AG04449 (cell line): Measurements from ENCODE around the gene COL13A1.

Experiments
- CTCF ChIA-PET: fragments of 350-600 bp; formaldehyde crosslinking; extraction: SDS; loops from one replicate; lab custom pipeline; 2021; ENCODE audit warnings: antibody characterized with exemption; lab: Yijun Ruan, JAX
- POLR2A ChIA-PET: fragments of 400-600, 350-600 bp; formaldehyde crosslinking; extraction: SDS; loops from one replicate; lab custom pipeline; 2020; ENCODE audit warnings: antibody characterized with exemption, inconsistent platforms; lab: Yijun Ruan, JAX
- DNase-seq: peaks from one replicate; pipeline ENCODE4 v3.0.0-alpha.2; 2010; ENCODE audit warnings: low read depth, low spot score
- H3K4me3 ChIP-seq: 2 replicates; pipeline ENCODE4 v1.5.1; 2011; ENCODE audit warnings: low read depth, mild to moderate bottlenecking, control low read depth, low read length
- TF ChIP-seq, protein P1 (sequence below): IDR thresholded peaks from one replicate; pipeline ENCODE4 v1.5.1; 2011; ENCODE audit warnings: mild to moderate bottlenecking, moderate library complexity, low read length, control low read depth, inconsistent platforms; ENCODE audit not compliant: insufficient read depth; ENCODE audit errors: missing control alignments

Gene COL13A1

DNA sequence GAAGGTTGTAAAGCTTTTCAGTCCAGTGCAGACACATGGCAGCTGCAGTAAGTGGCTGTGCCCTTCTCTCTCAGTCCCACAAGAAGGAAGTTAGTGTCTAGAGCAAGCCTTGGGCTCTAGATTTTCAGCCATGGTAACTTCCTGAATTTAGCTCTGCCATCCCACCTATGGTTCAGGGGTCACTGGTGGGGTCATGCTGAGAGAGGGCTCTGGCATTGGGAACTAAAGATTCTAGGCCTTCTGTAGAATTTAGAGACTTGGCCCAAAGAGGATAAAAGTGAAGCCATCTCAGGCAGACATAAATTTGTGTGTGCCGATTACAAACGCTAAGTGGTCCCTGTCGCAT, 113.5 kb downstream of the COL13A1 start:
- no peak overlapping the region for H3K4me3 ChIP-seq
- ChIA-PET CTCF (interaction anchor here (0.8 to 18.1 kb wide), 57 partner anchors 7 to 399 kb away, joined by 3 to 638 read pairs (median 7); partner anchors contain the start of genes COL13A1 and TYSND1), POLR2A (no interaction called here)
- no peak for DNase-seq
- TF ChIP-seq, protein P1, sequence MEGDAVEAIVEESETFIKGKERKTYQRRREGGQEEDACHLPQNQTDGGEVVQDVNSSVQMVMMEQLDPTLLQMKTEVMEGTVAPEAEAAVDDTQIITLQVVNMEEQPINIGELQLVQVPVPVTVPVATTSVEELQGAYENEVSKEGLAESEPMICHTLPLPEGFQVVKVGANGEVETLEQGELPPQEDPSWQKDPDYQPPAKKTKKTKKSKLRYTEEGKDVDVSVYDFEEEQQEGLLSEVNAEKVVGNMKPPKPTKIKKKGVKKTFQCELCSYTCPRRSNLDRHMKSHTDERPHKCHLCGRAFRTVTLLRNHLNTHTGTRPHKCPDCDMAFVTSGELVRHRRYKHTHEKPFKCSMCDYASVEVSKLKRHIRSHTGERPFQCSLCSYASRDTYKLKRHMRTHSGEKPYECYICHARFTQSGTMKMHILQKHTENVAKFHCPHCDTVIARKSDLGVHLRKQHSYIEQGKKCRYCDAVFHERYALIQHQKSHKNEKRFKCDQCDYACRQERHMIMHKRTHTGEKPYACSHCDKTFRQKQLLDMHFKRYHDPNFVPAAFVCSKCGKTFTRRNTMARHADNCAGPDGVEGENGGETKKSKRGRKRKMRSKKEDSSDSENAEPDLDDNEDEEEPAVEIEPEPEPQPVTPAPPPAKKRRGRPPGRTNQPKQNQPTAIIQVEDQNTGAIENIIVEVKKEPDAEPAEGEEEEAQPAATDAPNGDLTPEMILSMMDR, result no peak

DNA sequence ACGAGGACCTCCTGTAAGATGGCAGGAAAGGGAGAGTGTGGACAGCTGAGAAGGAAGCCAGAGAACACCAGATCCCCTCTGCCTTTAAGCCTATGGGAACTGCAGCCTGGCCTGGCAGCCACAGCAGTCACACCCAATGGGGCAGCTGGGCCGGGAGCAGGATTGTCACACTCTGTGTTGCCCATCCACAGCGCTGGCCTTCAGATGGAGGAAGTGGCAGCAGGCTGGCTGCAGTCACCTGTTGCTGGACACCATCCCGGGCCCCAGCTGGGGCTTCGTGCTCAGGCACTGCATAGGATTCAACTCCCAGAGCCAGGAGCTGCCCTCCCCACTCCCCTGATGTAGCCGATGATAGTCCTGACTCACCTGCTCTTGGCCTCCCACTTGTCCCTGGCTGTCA, 114.4 kb downstream of the COL13A1 start:
- no peak overlapping the region for H3K4me3 ChIP-seq
- ChIA-PET CTCF (interaction anchor here (1.0 to 18.1 kb wide), 23 partner anchors 8 to 402 kb away, joined by 3 to 638 read pairs (median 16); partner anchors contain the start of gene COL13A1), POLR2A (no interaction called here)
- TF ChIP-seq, protein P1, result no peak
- no peak for DNase-seq

DNA sequence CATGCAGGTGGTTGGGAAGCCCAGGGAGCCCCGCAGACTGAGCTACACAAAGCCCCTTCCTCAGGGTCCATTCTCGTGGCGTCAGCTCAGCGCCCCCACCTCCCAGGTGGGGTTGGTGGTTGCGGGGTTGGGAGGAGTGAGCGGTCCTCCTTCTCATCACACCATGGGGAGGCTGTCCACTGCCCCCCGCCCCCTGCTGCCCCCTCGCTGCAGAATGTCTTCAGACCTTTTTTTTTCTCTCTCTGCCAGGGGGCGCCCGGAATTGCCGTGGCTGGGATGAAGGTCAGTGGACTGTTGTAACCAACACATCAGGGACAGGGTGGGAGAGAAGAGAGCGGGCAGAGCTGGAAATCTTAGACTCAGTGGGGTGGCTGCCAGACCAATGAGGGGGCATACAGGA, 116.3 kb downstream of the COL13A1 start:
- CTCF ChIA-PET, result interaction anchor here (0.6 to 18.1 kb wide), 9 partner anchors 15 to 273 kb away, joined by 3 to 638 read pairs (median 60); partner anchors contain the start of gene COL13A1
- DNase-seq, result no peak
- no peak overlapping the region for H3K4me3 ChIP-seq
- TF ChIP-seq, protein P1, result no peak
- POLR2A ChIA-PET, result no interaction called here

DNA sequence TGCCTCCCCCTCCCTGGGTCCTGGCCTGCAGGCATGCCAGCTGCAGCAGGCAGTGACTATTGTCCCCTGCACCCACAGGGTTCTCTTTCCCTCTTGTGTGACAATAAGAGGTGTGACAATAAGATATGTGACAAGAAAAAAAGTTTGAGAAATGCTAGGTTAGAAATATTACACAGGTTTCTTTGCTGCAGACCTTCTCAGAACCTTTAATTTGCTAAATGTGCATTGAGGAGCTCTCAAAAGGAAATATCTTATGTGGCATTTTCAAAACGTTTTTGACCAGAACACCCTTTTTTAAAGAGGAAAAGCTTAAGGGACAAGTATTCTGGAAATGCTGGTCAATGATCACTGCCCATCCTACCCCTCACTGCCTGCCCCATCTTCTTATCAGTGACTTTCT, 117.5 kb downstream of the COL13A1 start:
- H3K4me3 ChIP-seq, result no peak overlapping the region
- TF ChIP-seq, protein P1, result no peak
- no peak for DNase-seq
- ChIA-PET CTCF (interaction anchor here (0.9 to 18.1 kb wide), 5 partner anchors 9 to 274 kb away, joined by 3 to 638 read pairs (median 10); no protein-coding TSS in a partner anchor), POLR2A (no interaction called here)

DNA sequence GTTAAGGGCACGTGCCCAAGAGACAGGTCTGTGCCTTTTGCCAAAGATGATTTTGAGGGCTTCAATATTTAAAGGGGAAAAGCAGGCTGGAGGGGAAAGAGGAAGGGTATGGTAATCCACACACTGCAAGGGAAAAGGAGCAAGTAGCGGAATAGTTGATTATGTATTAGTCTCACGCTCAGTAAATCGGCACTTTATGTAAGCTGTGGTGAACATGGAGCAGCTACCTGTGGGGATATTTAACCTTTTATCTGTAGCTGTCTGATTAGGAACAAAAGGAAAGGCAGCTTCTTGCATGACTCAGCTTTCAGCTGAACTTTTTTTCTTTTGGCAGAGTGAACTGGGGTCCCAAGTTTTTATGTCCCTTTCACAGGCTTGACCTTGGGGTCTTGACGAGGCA, 123.4 kb downstream of the COL13A1 start:
- POLR2A ChIA-PET, result no interaction called here
- CTCF ChIA-PET, result interaction anchor here (1.1 to 18.1 kb wide), 6 partner anchors 8 to 209 kb away, joined by 3 to 638 read pairs (median 8); no protein-coding TSS in a partner anchor

DNA sequence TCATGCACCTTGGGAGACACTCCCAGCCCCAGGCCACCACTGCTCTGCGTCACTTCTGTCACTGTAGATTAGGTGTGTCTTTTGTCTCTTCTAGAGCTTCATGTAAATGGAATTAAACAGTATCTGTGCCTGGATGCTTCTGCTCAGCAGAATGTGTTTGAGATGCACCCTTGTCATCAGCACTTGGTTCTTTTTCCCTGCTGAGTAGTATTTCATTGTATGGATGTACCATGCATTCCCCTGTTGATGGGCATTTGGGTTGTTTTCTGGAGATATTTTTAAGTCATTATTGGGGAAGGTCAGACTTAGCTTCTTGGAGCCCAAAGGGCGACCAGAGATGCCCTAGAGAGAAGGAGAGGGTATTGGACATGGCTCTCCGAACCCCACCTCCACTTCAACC, 126.6 kb downstream of the COL13A1 start:
- ChIA-PET POLR2A (no interaction called here), CTCF (interaction anchor here (0.6 to 3.7 kb wide), 4 partner anchors 9 to 284 kb away, joined by 3 to 33 read pairs (median 5); no protein-coding TSS in a partner anchor)
- no peak for DNase-seq
- TF ChIP-seq, protein P1, result no peak
- no peak overlapping the region for H3K4me3 ChIP-seq

More for the DNA sequence above, 123.4 kb downstream of the COL13A1 start:
- TF ChIP-seq, protein P1, result no peak
- no peak overlapping the region for H3K4me3 ChIP-seq
- no peak for DNase-seq
